ENCODE measurements around the gene LAMTOR2.
A peak's percentile ranks its signal among the peaks of the same experiment; 100 is the strongest.
"Not testable (repeated sequence)": the region's sequence is repeated elsewhere in the genome, so short reads cannot be mapped to it uniquely, and the experiment has no call there.

Gene LAMTOR2

DNA sequence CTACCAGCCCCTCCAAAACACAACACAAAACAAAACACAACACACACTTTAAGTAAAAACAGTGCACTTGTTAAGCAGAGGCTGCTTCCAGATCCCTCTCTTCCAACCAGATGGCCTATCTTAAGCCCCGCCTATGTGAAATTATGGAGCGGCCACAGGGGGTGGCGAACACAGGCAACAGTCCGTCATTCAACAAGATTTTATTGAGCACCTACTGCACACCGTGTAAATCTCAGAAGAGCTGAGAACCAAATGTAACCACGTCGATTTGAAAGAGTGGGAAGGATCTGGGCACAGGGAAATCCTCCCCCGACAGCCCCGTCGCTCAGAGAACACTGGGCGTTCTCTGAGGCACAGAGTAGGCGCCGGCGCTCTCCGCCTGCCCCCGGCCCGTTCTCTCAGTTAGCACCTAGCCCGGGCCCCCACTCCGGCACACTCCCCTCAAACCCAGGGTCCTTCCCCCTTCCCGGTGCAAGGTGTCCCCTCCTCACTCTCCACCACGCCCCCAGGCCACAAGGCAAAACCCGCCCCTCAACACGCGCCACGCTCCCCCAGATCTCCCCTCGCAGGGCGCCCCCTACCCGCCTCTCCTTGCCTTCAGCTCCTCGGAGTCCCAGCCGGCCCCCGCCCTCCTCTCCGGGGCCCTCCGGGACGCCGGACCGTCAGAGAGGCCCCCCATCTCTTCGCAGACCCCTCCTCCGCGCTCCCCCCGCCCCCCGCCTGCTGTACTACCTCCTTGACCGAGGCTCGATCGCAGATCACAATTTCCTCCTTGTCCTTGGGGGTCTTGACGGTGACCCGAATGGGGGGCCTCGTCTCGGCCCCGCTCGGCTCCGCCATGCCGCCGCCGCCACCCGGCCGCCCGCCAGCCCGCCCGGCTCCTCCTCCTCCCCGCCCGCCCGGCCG is 1.5 kb upstream of the LAMTOR2 start:
- peak; percentile 65 for DNase-seq (ENCODE audit: low read depth)

DNA sequence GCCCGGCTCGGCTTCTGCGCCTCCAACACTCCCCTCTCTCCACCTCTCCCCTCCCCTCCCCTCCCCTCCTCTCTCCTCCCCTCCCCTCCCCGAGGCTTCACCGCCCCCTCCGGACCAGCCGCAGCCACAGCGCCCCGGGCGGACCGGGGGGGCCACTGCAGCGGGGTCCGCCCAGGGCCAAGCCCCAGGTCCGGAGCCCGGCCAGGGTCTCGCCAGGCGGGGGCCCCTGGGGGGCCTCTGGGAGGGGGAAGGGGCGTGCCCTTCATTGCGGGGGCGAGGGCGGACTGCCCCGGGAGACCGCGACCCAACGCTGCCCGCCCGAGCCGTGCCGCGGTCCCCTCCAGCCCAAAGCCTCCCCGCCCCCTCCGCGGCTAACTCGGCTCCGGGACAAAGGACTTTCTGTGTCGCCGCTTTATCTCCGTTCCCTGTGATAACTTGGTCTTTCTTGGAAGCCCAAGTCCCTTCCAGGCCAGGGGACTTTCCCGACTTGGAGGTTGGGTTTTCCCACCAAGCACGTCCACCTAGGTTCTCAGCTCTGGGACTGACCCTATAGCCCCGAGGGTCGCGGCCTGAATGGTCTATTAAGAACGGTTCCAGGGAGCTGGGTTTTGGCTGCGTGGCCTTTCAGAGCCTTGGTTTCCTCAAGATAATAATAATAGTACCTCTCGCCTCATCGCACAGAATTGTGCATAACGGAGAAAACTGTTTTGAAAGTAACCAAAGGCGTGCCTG is 648 bp upstream of the LAMTOR2 start, which contains the start of gene UBQLN4:
Gene UBQLN4 (minus strand): TSS at position 31 of the 732 bp plus-strand sequence. CDS start 97 bp downstream, outside the sequence.
- DNase-seq (ENCODE audit: low read depth): peak; percentile 82

GRCh38 chr1:156055281-156056048 is 883 bp downstream of the LAMTOR2 start:
- DNase-seq (ENCODE audit: low read depth): no peak

GRCh38 chr1:156056326-156056849 is 1.8 kb downstream of the LAMTOR2 start:
- DNase-seq (ENCODE audit: low read depth): no peak

GRCh38 chr1:156060937-156061636 is 6.5 kb downstream of the LAMTOR2 start, which contains the start of gene RAB25:
Gene RAB25 (plus strand): TSS chr1:156061160. CDS start chr1:156061401, 241 bp downstream.
- no peak for DNase-seq (ENCODE audit: low read depth)

DNA sequence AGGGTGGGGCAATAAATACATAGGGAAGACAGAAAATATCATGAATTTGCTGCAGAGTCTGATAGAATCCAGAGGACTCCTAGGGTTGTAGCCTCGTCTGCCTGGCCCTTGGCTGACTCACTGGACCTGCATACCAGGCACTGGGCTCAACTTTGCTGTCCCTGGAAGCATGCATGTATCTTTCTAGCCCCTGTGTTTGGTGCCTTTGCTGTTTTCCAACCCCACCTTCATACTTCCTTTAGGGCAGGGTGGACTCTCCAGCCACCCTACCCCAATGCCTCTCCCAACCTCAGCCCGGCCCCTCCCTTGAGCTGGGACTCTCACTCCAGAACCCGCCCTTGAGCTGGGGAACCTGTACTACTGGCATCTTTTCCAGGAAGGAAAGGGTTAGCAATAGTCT is 7.6 kb downstream of the LAMTOR2 start:
- DNase-seq (ENCODE audit: low read depth): no peak

GRCh38 chr1:156063997-156064285 is 9.4 kb downstream of the LAMTOR2 start:
- DNase-seq (ENCODE audit: low read depth): no peak

GRCh38 chr1:156064615-156065014 is 10.0 kb downstream of the LAMTOR2 start:
- DNase-seq (ENCODE audit: low read depth): no peak

- no peak for DNase-seq (ENCODE audit: low read depth)
Observed at GRCh38 chr1:156065212-156065611, 10.6 kb downstream of the LAMTOR2 start.

- no peak for DNase-seq (ENCODE audit: low read depth)
Observed at GRCh38 chr1:156065871-156066270, 11.3 kb downstream of the LAMTOR2 start.

DNA sequence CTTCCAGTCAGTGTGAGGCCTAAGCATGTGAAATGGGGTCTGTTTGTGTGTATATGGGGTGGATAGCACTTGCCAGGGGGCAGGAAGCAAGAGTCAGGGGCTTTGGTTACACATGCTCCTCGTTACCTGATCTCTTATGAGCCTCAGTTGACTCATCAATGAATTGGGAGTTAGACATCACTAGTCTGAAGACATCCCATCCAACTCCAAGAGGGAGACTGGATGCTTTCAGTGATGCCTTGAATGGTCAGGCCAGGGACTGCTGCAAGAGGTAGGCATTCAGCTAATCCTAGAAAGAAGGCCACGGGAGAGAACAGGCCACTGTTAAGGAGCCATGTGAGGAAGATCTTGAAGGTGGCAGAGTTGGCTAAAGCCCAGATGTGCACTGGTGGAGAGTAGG is 12.7 kb downstream of the LAMTOR2 start:
- DNase-seq (ENCODE audit: low read depth): no peak

DNA sequence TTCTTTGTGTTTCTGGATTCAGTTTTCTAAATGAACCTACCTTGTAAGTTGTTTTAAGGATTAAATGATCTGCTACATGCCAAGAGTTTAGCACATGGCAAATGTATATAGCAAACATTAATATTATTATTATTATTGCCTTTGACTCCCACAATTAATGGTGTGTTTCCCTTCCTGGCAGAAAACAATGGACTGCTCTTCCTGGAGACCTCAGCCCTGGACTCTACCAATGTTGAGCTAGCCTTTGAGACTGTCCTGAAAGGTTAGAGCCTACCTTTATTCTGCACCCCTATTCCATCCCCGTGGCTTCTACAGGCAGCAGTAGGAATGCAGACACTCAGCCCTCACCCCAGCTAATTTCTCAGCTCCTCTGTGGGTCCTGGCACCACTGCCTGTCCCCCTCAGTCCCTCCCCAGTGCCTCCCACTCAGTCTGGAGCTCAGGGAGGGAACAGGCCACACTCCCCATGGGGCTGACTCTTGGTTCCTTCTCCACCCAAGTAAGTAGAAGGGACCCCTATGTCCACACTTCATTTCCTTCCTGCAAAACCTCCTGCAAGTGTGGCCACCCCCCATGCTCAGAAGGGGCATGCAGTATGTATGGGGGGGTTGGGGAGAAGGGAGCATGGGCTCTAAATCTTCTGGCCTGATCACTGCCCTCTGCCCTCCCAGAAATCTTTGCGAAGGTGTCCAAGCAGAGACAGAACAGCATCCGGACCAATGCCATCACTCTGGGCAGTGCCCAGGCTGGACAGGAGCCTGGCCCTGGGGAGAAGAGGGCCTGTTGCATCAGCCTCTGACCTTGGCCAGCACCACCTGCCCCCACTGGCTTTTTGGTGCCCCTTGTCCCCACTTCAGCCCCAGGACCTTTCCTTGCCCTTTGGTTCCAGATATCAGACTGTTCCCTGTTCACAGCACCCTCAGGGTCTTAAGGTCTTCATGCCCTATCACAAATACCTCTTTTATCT is 15.2 kb downstream of the LAMTOR2 start:
- DNase-seq (ENCODE audit: low read depth): no peak

- DNase-seq (ENCODE audit: low read depth): no peak
Observed at GRCh38 chr1:156070548-156070947, 16.0 kb downstream of the LAMTOR2 start.

DNA sequence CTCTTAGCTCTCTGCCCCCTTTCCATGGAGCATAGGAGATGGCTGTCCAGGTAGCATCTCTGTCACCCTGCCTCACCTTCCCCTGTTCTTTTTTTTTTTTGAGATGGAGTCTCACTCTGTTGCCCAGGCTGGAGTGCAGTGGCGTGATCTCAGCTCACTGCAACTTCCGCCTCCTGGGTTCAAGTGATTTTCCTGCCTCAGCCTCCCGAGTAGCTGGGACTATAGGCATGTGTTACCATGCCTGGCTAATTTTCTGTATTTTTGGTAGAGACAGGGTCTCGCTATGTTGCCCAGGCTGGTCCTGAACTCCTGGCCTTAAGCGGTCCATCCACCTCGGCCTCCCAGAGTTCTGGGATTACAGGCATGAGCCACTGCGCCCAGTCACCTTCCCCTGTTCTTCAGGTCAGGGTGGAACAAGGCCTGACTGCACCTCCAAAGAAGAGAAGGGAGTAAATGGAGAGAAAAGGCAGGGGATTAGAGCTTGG is 16.8 kb downstream of the LAMTOR2 start:
- not testable (repeated sequence) for DNase-seq (ENCODE audit: low read depth)

DNA sequence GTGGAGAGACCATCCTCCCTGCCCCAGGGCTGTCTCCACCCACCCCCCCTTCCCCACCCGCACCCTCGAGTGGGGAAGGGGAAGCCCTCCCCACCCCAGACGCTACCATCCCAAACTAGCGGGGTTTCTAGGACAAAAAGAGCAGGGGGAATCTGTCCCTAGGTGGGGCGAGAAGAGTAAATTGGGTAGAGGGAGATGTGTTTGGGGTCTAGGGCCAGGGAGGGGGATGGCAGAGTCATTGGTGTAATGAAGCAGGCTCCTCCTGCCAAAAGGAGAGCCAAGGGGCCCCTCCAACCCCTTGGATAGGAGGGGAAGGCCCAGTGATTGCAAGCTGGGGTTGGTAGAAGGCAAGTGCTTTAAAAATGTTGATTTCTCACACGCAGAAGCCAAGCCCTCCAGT is 17.7 kb downstream of the LAMTOR2 start:
- DNase-seq (ENCODE audit: low read depth): no peak

- no peak for DNase-seq (ENCODE audit: low read depth)
Observed at GRCh38 chr1:156073110-156073687, 18.6 kb downstream of the LAMTOR2 start.

DNA sequence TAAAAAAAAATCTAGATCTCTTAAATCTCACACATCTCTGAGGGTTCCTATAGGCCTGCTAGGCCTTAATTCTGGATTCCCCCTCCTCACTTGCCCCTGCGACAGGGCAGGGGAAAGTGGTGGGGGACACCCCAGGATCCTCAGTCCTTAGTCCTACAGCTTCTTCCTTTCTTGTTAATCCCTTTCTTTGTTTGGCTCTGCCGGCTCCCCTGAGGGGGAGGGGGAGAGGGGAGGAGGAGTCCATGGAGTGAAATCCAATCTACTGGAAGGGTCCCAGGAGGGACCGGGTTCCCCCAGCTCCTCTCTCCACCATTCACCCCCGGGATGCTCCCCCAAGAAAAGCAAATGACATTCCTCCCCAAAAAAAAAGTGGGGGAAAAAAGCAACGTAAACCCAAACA is 19.2 kb downstream of the LAMTOR2 start:
- DNase-seq (ENCODE audit: low read depth): no peak

DNA sequence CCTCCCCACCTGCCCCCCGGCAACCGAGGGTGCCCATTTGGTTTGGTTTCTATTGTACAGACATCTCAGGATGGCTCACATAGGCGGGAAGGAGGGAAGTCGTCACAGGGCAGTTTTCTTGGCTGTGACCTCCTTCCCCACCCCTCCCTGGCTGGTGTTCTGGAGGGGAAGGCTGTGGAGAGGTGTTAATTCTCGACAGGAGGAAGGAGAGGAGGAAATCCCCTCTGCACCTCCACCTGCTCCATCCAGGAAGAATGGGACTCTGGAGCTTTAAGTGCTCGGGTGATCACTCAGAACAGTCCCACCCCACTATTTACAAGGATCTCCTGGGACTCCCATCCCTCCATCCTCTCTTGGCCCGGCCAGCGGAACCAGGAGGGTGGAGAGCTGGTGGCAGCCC is 20.1 kb downstream of the LAMTOR2 start:
- no peak for DNase-seq (ENCODE audit: low read depth)

DNA sequence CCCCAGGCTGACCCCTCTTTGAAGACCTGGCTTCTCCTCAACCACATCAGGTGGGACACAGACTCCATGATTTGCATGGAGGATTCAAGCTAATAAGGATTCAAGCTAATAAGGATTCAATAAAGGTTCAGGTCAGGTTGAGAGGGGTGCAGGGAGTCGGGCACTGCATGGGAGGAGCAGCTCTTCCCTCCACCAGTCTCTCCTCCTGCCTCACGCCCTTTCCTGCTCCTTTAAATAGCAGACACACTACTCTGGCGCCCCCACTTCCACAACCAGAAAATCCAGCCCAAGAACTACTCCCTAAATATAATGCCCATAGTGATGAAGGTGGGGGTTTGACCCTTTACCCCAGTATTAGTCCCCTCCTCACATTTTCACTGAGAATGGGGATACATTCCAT is 20.6 kb downstream of the LAMTOR2 start:
- DNase-seq (ENCODE audit: low read depth): no peak

GRCh38 chr1:156075775-156076204 is 21.2 kb downstream of the LAMTOR2 start:
- DNase-seq (ENCODE audit: low read depth): no peak

Measured in activated T-helper 9 cell treated with anti-CD3 and anti-CD28 coated beads, Interleukin-2, amount 50 U/mL, for 16 hours (primary cell).